Right ventricle myocardium superior (tissue), 1 donor: ENCODE data around the gene GSN. TPM values are rescaled to one million over a fixed set of nuclear protein-coding genes. Genes with fewer than 3 reads are reported as not detected.

Source experiments
- ATAC-seq: fragments of 200-7000 bp; cut with Tn5 transposase; one replicate; pipeline ENCODE4 v1.9.1; 2020; ENCODE audit warnings: mild to moderate bottlenecking; ENCODE audit not compliant: poor library complexity
- DNase-seq: peaks from one replicate; pipeline ENCODE4 v3.0.0-alpha.2; 2020
- intact Hi-C: fragments of 100-400 bp; cut with DNase I; formaldehyde crosslinking; loops from one replicate; pipeline ENCODE4 v1.11.2; 2022
- total RNA-seq: library from RNA; stranded (reverse); fragmentation: NEBNext Ultra II Directional; extraction: Animal tissue kit (Norgen Biotek cat#: 25700); gene quantifications from one replicate; pipeline ENCODE4 v1.2.1, GENCODE V29; 2021
- donor health status: DM: no; HTN: yes; CAD: no; lungs with severe emphysema.

GSN gene
- total RNA-seq, 1 donor from 2014 or later: 837 TPM

DNA sequence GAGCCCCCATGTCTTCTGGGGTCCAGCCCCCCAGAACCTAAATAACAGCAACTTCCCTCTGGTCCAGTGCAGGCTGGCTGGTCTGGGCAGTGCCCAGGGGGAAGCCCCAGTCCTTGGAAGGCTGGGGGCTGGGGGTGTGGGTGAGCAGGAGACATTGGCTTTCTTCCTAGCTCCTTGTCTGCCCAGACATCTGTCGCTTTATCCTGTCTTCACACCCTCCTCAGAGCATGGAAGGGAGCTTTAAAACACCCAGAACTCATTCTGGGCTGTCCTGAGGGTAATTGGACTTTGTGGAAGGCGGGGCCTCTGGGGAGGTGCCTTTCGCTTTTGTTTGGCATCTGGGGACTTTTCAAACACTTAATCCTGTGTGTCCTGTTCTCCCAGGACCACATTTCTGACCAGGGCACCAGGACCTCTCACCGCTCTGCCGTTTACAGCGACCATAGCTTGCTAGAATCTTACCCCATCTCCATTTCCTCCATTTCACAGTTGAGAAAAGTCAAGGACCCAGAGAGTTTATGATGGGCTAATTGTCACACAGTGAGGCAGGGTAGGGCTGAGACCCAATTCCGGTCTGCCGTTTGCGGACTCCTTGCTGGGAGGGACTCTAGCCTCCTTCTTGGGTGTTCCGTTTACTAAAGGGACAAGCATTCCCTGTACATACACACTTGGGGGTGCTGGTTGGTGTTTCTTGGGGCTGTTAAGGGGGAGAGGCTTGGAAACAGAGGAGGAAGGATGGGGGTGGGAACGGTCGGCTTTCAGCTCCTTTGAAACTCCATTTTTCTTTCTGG is 1.1 kb downstream of the GSN start:
- intact Hi-C loops: no loop called here
- DNase-seq (no peak), ATAC-seq (peak; percentile 20)

DNA sequence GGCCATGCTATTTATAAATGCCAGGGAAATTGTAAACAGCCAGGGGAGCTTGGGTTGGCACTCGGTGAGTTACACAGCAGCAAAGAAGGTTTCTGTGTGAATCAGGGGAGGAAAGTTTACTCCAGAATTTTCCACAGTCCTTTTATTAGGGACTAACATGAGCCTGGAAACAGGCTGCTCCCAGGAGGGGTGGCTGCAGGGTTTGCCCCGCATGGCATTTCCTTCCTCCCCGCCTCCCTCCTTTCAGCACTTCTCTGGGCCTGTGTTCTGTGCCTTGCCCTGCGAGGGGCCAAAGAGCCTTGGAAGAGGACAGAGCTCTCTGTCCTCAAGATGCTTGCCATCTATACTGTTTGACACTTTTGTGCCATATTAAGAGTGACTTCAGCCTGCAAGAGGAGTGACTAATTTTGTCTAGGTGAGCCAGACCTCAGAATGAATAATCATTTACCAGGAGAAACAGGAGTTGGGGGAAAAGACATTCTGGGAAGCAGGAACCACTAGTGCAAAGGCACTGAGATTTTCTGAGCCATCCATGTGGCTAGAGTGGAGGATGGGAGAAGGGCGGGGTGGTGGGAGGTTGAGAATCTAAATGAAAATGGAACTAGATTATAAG is 1.8 kb downstream of the GSN start:
- intact Hi-C loops: no loop called here
- ATAC-seq (no peak), DNase-seq (no peak)

DNA sequence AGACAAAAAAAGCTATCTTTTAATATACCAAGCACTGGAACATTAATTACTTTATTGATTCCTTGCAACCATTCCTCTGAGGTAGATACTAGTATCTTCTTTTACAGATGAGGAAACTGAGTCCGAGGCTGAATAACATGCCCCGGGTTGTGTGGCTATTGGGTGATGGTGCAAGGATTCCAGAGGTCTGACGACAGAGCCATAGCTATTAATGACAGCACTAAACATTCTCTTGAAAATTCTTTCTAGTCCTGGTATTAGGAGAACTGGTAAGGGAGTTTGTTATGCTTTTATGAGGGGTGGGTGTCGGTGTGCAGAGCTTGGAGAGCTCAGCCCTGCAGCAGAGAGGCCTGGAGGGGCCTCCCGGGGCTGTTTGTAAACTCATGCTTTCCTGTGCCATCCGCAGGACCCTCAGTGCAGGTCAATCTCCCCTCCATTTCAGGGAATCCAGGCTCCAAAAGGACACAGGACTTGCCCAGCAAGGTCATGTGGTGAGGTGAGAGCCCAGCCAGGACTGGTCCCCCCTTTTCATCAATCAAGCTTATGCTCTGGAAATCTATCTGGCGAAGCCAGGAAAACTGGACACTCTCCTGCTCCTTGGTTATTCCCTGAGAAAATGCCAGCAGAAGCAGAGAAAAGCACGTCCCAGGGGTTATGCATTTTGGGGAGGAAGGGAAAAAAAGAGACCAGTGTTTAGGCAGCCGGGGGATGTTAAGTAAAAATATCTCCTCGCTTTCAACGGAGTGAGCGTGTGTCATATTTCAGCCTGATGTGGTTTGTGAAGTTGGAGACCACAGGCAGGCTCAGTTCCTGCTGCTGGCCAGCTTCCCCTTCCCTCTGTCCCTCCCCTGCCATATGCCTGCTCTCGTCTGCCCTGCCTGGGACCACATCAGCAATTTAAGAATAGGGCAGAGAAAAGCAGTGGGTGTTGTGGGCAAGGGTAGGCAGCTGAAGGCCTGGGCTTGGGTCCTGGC is 3.7 kb downstream of the GSN start:
- peak; percentile 53 for ATAC-seq
- peak; percentile 72 for DNase-seq
- intact Hi-C loops: no loop called here

DNA sequence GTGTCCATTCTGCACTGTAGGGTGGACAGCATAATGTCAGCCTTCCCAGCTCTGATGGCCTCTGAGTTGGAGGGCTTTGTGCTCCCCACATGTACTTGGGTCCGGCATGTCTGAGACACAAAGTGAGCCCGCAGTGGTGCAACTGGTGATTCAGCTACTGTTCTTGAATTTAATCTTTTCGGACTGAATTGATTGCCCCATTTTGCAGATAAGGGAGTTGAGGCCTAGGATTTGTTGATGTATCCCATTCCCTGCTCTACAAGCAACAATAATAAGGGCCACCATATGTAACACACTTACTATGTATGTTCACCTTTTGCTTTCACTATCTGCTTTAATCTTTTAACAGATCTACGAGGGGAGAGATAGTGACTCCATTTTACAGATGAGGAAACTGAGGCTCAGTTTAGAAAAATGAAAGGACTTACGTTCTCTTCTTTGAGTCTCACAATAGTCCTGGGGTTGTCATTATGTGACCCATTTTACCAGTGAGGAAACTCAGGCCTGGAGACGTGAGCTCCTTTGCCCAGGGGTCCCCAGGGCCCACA is 4.5 kb downstream of the GSN start:
- intact Hi-C loops: no loop called here
- DNase-seq (no peak), ATAC-seq (no peak)

DNA sequence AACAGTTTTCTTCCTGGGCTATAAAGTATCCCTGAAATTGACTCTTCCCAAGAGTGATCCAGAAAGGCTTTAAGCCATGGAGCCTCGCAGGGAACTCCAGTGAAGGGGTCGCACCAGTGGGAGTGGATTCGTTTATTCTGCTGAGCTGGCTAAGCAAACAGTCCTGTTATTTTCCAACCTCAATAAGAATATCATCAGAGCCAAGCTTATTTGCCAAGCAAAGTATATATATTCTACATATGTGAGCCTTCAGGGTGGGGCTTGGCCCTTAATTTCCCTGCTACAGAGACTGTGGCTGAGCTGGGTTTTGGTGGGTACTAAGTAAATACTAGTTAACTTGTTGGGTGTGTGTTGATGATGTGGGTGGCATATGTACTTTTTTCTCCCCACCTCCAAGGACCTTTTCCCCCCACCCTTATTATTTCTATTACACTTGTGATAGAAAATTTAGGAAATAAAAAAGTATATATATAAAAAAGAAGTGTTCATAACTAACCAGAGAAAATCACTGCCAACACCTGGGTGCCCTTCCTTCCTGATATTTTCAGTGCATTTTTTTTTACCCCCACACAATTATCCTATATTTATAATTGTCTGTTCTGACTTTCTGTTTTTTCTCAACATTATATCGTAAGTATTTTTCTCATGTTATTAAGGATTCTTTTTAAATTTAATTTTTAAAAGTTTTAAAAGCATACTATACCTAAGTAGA is 5.3 kb downstream of the GSN start:
- no peak for ATAC-seq
- intact Hi-C loops: no loop called here
- no peak for DNase-seq

DNA sequence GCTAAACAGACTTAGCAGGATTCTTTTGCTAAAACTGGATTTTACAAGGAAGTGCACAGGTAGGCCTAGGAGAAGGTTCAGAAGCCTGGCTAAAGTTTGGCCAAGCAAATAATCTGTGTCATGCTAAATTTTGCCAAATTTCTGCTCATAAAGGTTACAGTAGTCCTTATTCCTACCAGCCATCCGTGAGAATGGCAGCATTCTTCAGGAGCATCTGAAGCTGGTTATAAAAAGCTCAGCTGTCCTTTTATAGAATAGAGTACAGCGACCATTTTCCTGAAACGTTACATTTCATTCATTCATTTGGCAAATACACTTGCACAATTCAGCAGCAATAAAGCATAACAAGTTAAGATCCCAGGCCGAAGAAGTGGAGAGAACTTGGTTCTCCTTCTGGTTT is 6.9 kb downstream of the GSN start:
- no peak for ATAC-seq
- intact Hi-C loops: no loop called here
- DNase-seq: no peak

DNA sequence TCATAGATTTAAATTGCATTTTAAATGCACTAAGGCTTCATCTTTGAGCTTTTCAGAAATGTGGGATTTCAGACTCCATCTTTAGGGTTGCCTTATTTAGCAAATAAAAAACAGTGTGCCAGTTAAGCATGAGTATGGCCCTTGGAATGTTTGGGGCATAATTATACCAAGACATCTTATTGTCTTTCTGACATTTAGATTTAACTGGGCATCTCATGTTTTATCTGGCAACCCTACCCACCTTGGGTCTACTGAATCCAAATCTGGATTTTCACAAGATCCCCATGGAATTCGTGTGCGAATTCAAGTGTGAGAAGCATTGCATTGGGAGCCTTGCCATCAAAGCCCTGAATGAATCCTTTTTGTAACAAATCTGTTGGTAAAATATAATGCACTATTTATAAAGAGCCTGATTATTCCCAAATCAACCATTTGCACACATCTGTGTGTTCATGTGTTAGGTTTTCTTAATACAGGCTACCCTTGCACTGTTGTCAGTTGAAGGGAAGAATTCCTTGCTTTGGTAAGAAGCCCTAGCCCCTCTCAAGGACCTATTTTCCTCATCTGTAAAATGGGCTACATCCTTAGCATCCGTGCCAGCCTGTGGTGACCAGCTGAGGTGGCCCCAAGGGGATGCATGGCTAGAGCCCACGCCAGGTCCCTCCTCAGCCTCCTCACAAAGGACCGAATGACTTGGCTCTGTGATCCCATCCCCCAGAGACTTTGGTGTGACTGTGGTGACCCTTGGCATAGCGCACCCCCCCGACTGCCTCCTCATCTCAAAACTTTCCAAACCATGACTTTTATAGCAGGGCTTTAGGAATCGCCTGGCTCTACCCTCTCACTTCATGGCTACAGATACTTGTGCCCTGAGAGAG is 8.1 kb downstream of the GSN start:
- intact Hi-C loops: no loop called here

DNA sequence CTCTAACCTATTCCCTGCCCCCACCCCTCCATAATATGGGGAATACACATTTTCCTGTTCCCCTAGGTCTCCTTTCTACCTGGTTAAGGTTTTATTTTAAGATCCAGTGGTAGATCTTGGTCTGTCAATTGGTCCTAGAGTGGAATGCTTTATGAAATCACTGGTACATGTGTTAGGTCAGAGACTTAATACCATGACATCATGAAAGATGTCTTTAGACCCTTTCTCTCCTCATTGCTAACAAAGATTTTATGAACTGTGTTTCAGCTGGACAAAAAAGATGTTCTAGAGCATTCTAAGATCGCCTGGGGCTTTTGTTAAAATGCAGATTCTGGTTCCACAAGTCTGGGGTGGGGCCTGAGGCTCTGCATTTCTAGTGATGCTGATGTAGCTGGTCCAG is 9.1 kb downstream of the GSN start:
- no peak for ATAC-seq
- intact Hi-C loops: no loop called here

More for the DNA sequence above, 8.1 kb downstream of the GSN start:
- ATAC-seq (no peak), DNase-seq (no peak)

DNA sequence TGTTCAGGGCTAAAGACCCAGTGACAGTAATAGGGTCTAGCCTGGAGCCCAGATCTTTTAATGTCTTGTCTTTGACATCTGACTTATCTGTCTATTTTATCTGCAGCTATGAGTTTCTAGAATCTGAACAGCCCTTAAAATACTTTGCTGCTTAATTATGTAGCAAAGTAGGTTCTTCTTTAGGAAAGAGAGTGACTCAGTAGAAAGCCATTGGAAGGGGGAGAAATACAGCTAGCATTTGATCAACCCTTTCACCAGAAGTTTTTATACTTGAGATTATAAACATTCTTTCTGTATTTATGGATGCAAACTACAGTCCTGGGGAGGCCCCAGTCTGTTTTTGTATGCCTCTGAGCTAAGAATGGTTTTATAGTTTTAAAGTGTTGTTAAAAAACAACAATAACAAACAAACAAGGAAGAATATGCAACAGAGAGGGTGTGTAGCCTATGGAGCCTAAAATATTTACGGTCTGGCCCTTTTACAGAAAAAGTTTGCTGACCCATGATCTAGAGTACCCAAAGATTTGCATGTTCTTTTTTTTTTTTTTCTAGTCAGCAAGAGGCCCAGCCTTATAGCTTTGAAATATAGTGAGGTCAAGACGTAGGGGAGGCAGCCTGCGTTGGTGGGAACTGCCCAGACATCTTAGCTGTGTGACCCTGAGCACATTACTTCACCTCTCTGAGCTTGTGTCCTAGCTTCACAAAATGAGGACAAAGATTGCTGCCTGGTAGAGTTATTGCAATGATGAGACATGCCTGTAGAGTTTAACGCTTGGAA is 9.7 kb downstream of the GSN start:
- DNase-seq: no peak
- ATAC-seq: no peak
- intact Hi-C loops: no loop called here

More for the DNA sequence above, 9.1 kb downstream of the GSN start:
- DNase-seq: no peak

DNA sequence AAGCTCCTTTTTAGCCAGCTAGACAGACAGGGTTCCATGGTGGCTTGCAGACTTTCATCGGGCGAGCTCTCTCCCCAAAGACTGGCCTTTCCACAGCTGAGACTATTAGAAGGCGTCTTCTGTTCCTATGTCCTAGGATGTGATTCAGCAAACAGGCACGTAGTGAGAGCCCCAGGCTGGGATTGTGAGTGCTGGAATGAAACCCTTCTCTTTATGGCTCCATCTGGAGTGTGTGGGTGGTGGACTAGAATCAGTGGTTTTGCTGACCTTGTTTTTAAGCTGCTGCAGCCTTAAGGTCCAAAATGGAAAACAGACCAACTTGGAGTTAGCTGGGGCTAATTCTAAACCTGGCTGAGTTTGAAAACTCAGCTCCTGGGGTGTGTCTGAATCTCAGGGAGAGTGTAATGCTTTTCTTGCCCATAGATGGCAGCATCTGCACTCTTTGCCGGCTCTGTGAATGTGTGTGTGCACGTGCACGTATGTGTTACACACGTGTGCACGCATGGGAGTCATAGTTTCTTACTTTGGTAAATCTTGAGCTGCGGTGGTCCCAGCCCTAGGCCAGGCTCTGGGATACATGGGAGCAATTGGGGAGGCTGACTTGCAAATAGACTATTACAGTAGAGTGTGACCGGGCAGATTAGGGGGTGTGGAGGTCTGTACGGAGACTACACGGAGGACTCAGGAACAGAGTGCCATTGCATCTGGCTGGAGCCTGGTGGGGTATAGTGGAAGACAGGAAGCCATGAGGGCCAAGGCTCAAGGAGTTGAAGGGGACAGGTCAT is 10.7 kb downstream of the GSN start:
- intact Hi-C loops: no loop called here
- peak; percentile 68 for DNase-seq
- peak; percentile 59 for ATAC-seq

DNA sequence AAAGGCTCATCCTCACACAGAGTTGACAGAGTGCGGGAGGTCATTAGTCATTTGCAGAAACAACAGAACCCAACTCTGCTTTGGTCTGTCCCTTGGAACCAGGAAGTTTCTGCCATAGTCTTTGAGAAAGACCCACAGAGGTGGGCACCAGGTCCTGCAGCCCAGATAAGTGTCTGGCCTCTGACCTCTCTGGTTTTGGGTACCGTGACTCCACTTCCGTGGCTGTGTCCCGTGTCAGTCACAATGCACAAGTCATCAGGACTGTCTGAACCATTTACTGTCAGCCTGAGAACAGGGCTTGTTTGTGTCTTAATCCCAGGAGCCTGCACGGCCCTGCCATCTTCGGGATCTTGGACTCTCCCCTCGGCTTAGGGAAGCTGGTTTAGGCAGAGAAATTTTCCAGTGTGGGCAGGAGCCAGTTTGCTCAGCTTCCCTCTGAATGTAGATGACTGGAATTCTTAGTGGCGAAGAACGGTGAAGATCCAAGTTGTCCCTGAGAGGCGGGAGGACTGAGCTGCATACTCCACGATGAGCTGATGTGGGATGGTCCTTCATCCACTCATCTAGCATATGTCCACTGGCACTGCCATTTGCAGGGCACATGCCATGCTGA is 11.9 kb downstream of the GSN start:
- intact Hi-C loops: no loop called here
- no peak for ATAC-seq
- no peak for DNase-seq

DNA sequence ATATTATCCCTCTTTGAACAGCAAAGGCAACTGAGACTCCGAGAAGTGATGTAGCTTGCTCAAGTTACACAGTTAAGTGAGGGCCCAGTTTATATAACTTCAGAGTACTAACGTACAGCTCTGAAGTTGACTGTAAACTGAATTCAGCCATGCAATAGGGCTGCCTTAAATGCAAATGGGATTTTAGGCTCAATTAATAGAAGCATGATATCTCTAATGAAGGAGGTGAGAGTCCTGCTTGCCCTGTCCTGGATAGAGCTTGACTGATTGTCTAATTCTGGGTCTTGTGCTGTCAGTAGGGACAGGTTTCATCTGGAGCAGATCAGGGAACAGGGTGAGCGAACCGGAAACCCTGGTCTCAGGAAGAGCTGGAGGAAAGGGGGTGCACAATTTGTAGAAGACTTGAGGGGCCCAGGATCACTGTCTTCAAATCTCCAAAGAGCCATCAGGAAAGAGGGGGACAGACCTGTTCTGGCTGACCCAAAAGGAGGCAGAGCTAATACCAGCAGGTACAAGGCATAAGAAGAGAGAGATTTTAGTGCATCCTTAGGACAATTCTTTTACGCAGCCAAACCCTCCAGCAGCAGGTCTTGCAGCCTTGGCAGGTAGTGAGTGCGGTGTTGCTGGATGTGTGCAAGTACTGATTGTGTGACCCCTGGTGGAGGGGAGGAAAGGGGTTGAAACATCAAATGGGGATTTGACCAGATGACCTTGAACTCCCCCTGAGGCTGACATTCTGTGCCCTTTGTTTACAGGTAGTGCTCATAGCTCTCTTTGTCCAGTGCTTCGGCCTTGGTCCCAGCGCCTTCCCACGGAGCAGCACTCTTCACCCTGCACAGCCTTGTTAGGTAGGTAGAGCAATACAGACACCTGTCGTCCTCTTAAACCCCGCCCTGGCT is 13.0 kb downstream of the GSN start:
- DNase-seq (no peak), ATAC-seq (no peak)
- intact Hi-C loops: no loop called here

DNA sequence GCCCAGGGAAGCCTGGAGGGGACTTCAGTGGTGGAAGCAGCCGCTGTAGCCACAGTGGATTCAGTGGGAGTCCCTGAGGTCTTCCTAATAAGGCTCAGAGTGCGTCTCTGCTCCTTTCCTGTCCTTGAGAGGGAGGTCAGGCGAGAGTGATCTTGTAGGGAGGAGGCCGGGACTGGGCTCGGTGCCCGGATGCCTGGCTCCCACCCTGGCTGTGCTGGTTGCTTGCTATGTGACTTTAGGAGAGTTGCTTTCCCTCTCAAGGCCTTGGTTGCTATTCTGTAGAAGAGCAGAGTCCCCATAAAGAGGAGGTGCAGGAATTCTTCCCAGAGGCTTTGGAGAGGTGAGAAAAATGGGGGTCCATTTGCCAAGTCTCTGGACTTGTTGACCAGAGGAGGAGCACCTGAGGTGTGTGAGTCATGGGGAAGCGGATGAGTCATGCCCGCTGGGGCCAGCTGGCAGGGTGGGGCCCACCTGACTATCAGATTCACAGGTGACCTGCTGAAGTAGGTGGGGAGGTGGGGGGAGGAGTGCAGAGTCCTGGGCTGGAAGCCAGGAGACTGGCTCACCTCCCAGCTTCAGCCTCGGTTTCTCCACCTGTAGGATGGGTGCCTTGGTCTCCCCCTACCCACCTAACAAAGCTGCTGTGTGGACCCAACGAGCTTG is 13.8 kb downstream of the GSN start:
- ATAC-seq (peak; percentile 51), DNase-seq (peak; percentile 94)
- intact Hi-C loops: no loop called here
